NT2/D1 (cell line): ENCODE data around the gene COL26A1.

ENCODE experiments used
- SUZ12 ChIP-seq: IDR thresholded peaks from 2 replicates; pipeline ENCODE4 v1.6.1; 2011; ENCODE audit not compliant: insufficient read length, insufficient read depth; ENCODE audit errors: extremely low read depth
- YY1 ChIP-seq: IDR thresholded peaks from 2 replicates; pipeline ENCODE4 v1.6.1; 2011; ENCODE audit not compliant: insufficient read length, insufficient read depth
- ZNF274 ChIP-seq: IDR thresholded peaks from 2 replicates; pipeline ENCODE4 v1.6.1; 2011; ENCODE audit warnings: mild to moderate bottlenecking, low read depth, low read length

DNA sequence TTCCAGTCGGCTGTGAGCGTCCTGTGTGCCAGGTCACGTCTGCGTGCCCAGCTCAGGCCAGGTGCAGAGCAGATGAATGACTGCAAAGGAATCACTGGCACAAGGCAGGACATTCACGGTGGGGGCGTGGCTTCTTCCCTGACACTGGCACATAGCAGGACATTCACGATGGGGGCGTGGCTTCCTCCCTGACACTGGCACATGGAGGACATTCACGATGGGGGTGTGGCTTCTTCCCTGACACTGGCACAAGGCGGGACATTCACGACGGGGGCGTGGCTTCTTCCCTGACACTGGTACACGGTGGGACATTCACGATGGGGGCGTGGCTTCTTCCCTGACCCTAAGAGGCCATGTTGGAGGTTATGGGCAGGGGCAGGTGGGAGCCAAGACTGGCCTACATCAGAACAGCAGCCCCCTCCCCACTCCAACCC, 202.1 kb downstream of the COL26A1 start:
- TF ChIP-seq SUZ12 (no peak), YY1 (no peak), ZNF274 (no peak)
